Osteocyte (in vitro differentiated cells): ENCODE results near the gene KRTAP1-5. TPM values are rescaled to one million over a fixed set of nuclear protein-coding genes. Genes with fewer than 3 reads are reported as not detected.

Experiments
- DNase-seq: peaks from one replicate; pipeline ENCODE4 v3.0.0; 2021; ENCODE audit warnings: mixed read lengths; ENCODE audit not compliant: unreplicated experiment; ENCODE audit errors: extremely low spot score
- H3K27ac Mint-ChIP-seq: one replicate; pipeline ENCODE4 v1.8.0; 2021; ENCODE audit warnings: mild to moderate bottlenecking, mixed read lengths; ENCODE audit not compliant: unreplicated experiment
- H3K27me3 Mint-ChIP-seq: one replicate; pipeline ENCODE4 v1.8.0; 2021; ENCODE audit warnings: mixed read lengths; ENCODE audit not compliant: unreplicated experiment
- H3K36me3 Mint-ChIP-seq: one replicate; pipeline ENCODE4 v1.8.0; 2021; ENCODE audit warnings: mixed read lengths; ENCODE audit not compliant: unreplicated experiment
- H3K4me1 Mint-ChIP-seq: one replicate; pipeline ENCODE4 v1.8.0; 2021; ENCODE audit warnings: mixed read lengths; ENCODE audit not compliant: unreplicated experiment
- H3K4me3 Mint-ChIP-seq: one replicate; pipeline ENCODE4 v1.8.0; 2021; ENCODE audit warnings: mild to moderate bottlenecking, moderate library complexity, mixed read lengths; ENCODE audit not compliant: unreplicated experiment
- H3K9me3 Mint-ChIP-seq: one replicate; pipeline ENCODE4 v1.8.0; 2021; ENCODE audit warnings: mixed read lengths; ENCODE audit not compliant: unreplicated experiment
- CTCF ChIP-seq: fragments of 200-600 bp; sonication (generic); IDR thresholded peaks from 2 replicates; pipeline ENCODE4 v1.5.0; 2021; ENCODE audit warnings: antibody characterized with exemption, mild to moderate bottlenecking, moderate library complexity
- total RNA-seq: library from RNA; stranded (reverse); gene quantifications from 2 replicates; pipeline ENCODE4 v1.2.1, GENCODE V29; 2021

Gene KRTAP1-5
- total RNA-seq, 1 donor from 2014 or later: not detected

GRCh38 chr17:41024697-41025096, 2.3 kb downstream of the KRTAP1-5 start:
- DNase-seq: no peak
- no peaks in the 10 kb centered on the region for H3K36me3 Mint-ChIP-seq
- no peaks in the 10 kb centered on the region for H3K27me3 Mint-ChIP-seq
- H3K9me3 Mint-ChIP-seq: peaks cover 6% of the 10 kb centered on the region
- TF ChIP-seq CTCF: no peak
- H3K27ac Mint-ChIP-seq: no peak overlapping the region
- H3K4me1 Mint-ChIP-seq: peaks cover 8% of the 10 kb centered on the region
- H3K4me3 Mint-ChIP-seq: no peak overlapping the region

- Mint-ChIP-seq H3K4me3 (no peak overlapping the region), H3K27ac (no peak overlapping the region), H3K36me3 (peaks cover 2% of the 10 kb centered on the region), H3K9me3 (peaks cover 6% of the 10 kb centered on the region), H3K27me3 (no peaks in the 10 kb centered on the region), H3K4me1 (peaks cover 3% of the 10 kb centered on the region)
- no peak for DNase-seq
- TF ChIP-seq CTCF: no peak
Measured at GRCh38 chr17:41020336-41020735, 6.7 kb downstream of the KRTAP1-5 start.

DNA sequence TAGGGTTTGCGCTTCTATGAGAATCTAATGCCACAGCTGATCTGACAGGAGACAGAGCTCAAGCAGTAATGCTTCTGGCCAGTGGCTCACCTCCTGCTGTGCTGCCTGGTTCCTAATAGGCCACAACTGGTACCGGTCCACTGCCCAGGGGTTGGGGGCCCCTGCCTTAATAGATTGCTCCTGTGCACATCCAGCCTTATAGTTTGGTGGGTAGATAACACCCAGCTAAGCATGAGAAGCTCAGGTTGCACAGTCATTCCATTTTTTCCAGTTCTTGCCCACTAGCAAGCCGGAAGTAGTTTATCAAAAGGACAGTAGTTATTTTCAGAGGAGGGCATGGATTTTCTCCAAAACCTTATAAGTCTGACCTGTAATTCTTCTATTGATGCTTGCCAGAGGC, 7.6 kb downstream of the KRTAP1-5 start:
- peaks cover 6% of the 10 kb centered on the region for H3K9me3 Mint-ChIP-seq
- peaks cover 2% of the 10 kb centered on the region for H3K36me3 Mint-ChIP-seq
- H3K27ac Mint-ChIP-seq: no peak overlapping the region
- TF ChIP-seq CTCF: no peak
- no peak overlapping the region for H3K4me3 Mint-ChIP-seq
- H3K4me1 Mint-ChIP-seq: peaks cover 3% of the 10 kb centered on the region
- DNase-seq: no peak
- no peaks in the 10 kb centered on the region for H3K27me3 Mint-ChIP-seq

GRCh38 chr17:41018541-41018940, 8.5 kb downstream of the KRTAP1-5 start:
- peaks cover 6% of the 10 kb centered on the region for H3K4me1 Mint-ChIP-seq
- no peak overlapping the region for H3K27ac Mint-ChIP-seq
- no peak for TF ChIP-seq CTCF
- no peak for DNase-seq
- peaks cover 2% of the 10 kb centered on the region for H3K36me3 Mint-ChIP-seq
- peaks cover 6% of the 10 kb centered on the region for H3K9me3 Mint-ChIP-seq
- H3K4me3 Mint-ChIP-seq: no peak overlapping the region
- H3K27me3 Mint-ChIP-seq: no peaks in the 10 kb centered on the region

DNA sequence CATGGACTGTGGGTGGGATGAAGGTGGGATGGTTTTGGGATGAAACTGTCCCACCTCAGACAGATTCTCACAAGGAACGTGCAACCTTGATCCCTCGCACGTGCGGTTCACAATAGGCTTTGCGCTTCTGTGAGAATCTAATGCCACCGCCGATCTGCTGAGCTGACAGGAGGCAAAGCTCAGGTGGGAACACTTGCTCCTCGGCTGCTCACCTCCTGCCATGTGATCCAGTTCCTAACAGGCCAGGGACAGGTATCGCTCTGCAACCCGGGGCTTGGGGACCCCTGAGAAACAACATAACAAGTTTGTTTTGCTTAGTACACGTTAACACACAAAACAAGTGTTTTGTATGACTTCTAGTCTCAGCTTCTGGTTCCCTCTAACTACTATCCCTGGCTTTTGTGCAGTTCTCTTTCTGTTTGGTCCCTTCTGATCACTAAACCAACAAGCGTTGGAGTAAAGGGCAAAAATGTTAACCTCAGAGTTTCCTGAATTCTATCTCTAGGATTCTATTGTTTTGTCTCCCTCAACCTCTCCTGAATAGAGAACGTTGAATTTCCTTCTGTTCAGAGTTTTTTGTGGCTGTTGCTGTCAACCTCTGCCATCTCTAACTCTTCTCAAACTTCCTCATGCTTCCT, 10.3 kb downstream of the KRTAP1-5 start:
- DNase-seq: no peak
- peaks cover 2% of the 10 kb centered on the region for H3K36me3 Mint-ChIP-seq
- no peaks in the 10 kb centered on the region for H3K27me3 Mint-ChIP-seq
- TF ChIP-seq CTCF: no peak
- no peak overlapping the region for H3K4me3 Mint-ChIP-seq
- no peak overlapping the region for H3K27ac Mint-ChIP-seq
- H3K4me1 Mint-ChIP-seq: peaks cover 7% of the 10 kb centered on the region
- H3K9me3 Mint-ChIP-seq: peaks cover 5% of the 10 kb centered on the region
